Fibroblast of lung (primary cell): ENCODE results near the gene EPS8L1. TPM values are rescaled to one million over a fixed set of nuclear protein-coding genes. Genes with fewer than 3 reads are reported as not detected.

Experiments
- DNase-seq, 2 donors: peaks; one replicate each; pipeline versions ENCODE4 v3.0.0 to v3.0.0-alpha.2; 2010; ENCODE audit warnings: low read depth in 2 of 2
- H2AFZ ChIP-seq: 2 replicates; pipeline ENCODE4 v1.5.1; 2012; ENCODE audit warnings: low read length, control low read depth, inconsistent platforms
- H3K27ac ChIP-seq: 2 replicates; pipeline ENCODE4 v1.5.1; 2011; ENCODE audit warnings: low read length, control low read depth; ENCODE audit not compliant: insufficient read depth
- H3K27me3 ChIP-seq: 2 replicates; pipeline ENCODE4 v1.5.1; 2011; ENCODE audit warnings: mild to moderate bottlenecking, low read length; ENCODE audit not compliant: control insufficient read depth, insufficient read depth
- H3K36me3 ChIP-seq: 2 replicates; pipeline ENCODE4 v1.5.1; 2011; ENCODE audit warnings: low read length; ENCODE audit not compliant: control insufficient read depth, insufficient read depth
- H3K4me1 ChIP-seq: 2 replicates; pipeline ENCODE4 v1.5.1; 2011; ENCODE audit warnings: low read length; ENCODE audit not compliant: control insufficient read depth, insufficient read depth; ENCODE audit errors: extremely low read depth
- H3K4me2 ChIP-seq: 2 replicates; pipeline ENCODE4 v1.5.1; 2011; ENCODE audit warnings: low read length, control low read depth; ENCODE audit not compliant: insufficient read depth; ENCODE audit errors: extremely low read depth
- H3K4me3 ChIP-seq, 4 experiments: fragments of 200-600 bp in 1 of 4; sonication (generic) in 1 of 4; replicated peaks in 1 of 4; 2 replicates each; pipeline ENCODE4 v1.5.1; 2011 to 2016; ENCODE audit warnings: low read length in 4 of 4, low read depth in 3 of 4, mild to moderate bottlenecking in 3 of 4, control low read depth in 2 of 4, inconsistent platforms in 1 of 4, mixed read lengths in 1 of 4; ENCODE audit not compliant: insufficient read depth in 1 of 4; ENCODE audit errors: control extremely low read depth in 1 of 4
- H3K79me2 ChIP-seq: 2 replicates; pipeline ENCODE4 v1.5.1; 2012; ENCODE audit warnings: mild to moderate bottlenecking, low read length, inconsistent platforms; ENCODE audit not compliant: control insufficient read depth, insufficient read depth
- H3K9ac ChIP-seq: 2 replicates; pipeline ENCODE4 v1.5.1; 2011; ENCODE audit warnings: mild to moderate bottlenecking, low read length, control low read depth; ENCODE audit not compliant: insufficient read depth
- H3K9me3 ChIP-seq: 2 replicates; pipeline ENCODE4 v1.5.1; 2012; ENCODE audit warnings: low read depth, low read length; ENCODE audit not compliant: control insufficient read depth, insufficient read depth
- H4K20me1 ChIP-seq: 2 replicates; pipeline ENCODE4 v1.5.1; 2011; ENCODE audit warnings: low read length; ENCODE audit not compliant: control insufficient read depth, insufficient read depth; ENCODE audit errors: extremely low read depth
- CTCF ChIP-seq, 2 donors: IDR thresholded peaks in 1 of 2; conservative IDR thresholded peaks in 1 of 2; 1 replicate in 1 of 2; 2 replicates in 1 of 2; pipeline ENCODE4 v1.5.1; 2011 to 2012; ENCODE audit warnings: low read length in 2 of 2, control low read depth in 1 of 2, inconsistent platforms in 1 of 2, low read depth in 1 of 2, mild to moderate bottlenecking in 1 of 2
- EZH2 ChIP-seq: IDR thresholded peaks from 2 replicates; pipeline ENCODE4 v1.5.1; 2012; ENCODE audit warnings: low read length, control low read depth, mild to moderate bottlenecking; ENCODE audit errors: missing control alignments
- polyA plus RNA-seq, 2 donors: library from polyadenylated mRNA; depleted of rRNA in 1 of 2; stranded (reverse) in 1 of 2; unstranded in 1 of 2; fragments of >200 nt; gene quantifications; 2 replicates each; pipeline ENCODE4 v1.2.1, GENCODE V29; 2011 to 2012; ENCODE audit warnings: missing spikeins in 1 of 2
- total RNA-seq: library from RNA; depleted of rRNA; stranded (reverse); fragments of >200 nt; gene quantifications from 2 replicates; pipeline ENCODE4 v1.2.1, GENCODE V29; 2014

Gene EPS8L1
- total and polyA plus RNA-seq, 2 donors (not counting 1 experiment from before 2014, with no cell fraction given) = 0.17 to 1.9 TPM

- Histone ChIP-seq H3K9ac (no peak overlapping the region), H3K4me1 (no peaks in the 10 kb centered on the region), H3K9me3 (no peaks in the 10 kb centered on the region), H3K79me2 (no peaks in the 10 kb centered on the region), H3K4me2 (no peak overlapping the region), H4K20me1 (no peaks in the 10 kb centered on the region), H3K36me3 (no peaks in the 10 kb centered on the region), H3K27ac (no peak overlapping the region), H2AFZ (no peak overlapping the region), H3K4me3 (no peak overlapping the region), H3K27me3 (no peaks in the 10 kb centered on the region)
- TF ChIP-seq EZH2 (no peak), CTCF (conservative IDR thresholded peaks at IDR 0.05 in 1 of 2, IDR thresholded peaks at IDR 0.05 in 1 of 2; ENCODE audit: low read depth in 1 of 2, low read length in 2 of 2) (no peak)
- DNase-seq = no peak
Measured at GRCh38 chr19:55046975-55047622, 28.6 kb upstream of the EPS8L1 start.

GRCh38 chr19:55047951-55048350 is 27.7 kb upstream of the EPS8L1 start:
- no peaks in the 10 kb centered on the region for H3K9me3 ChIP-seq
- H2AFZ ChIP-seq = no peak overlapping the region
- H3K27ac ChIP-seq = no peak overlapping the region
- H3K4me1 ChIP-seq = no peaks in the 10 kb centered on the region
- H3K27me3 ChIP-seq = no peaks in the 10 kb centered on the region
- no peaks in the 10 kb centered on the region for H3K36me3 ChIP-seq
- DNase-seq = no peak
- no peak overlapping the region for H3K4me2 ChIP-seq
- H4K20me1 ChIP-seq = no peaks in the 10 kb centered on the region
- H3K4me3 ChIP-seq = no peak overlapping the region
- no peak for TF ChIP-seq EZH2
- TF ChIP-seq CTCF (conservative IDR thresholded peaks at IDR 0.05 in 1 of 2, IDR thresholded peaks at IDR 0.05 in 1 of 2; ENCODE audit: low read depth in 1 of 2, low read length in 2 of 2) = no peak
- no peaks in the 10 kb centered on the region for H3K79me2 ChIP-seq
- H3K9ac ChIP-seq = no peak overlapping the region

- H3K4me1 ChIP-seq = no peaks in the 10 kb centered on the region
- H3K4me2 ChIP-seq = no peak overlapping the region
- H3K27me3 ChIP-seq = no peaks in the 10 kb centered on the region
- H2AFZ ChIP-seq = no peak overlapping the region
- H3K27ac ChIP-seq = no peak overlapping the region
- H3K79me2 ChIP-seq = no peaks in the 10 kb centered on the region
- no peaks in the 10 kb centered on the region for H3K36me3 ChIP-seq
- no peak for TF ChIP-seq EZH2
- H3K9me3 ChIP-seq = no peaks in the 10 kb centered on the region
- no peak overlapping the region for H3K4me3 ChIP-seq
- H4K20me1 ChIP-seq = no peaks in the 10 kb centered on the region
- DNase-seq = no peak
- no peak overlapping the region for H3K9ac ChIP-seq
Measured at GRCh38 chr19:55048446-55048845, 27.2 kb upstream of the EPS8L1 start.
